GM12864 (cell line): ENCODE results near the gene PTPRB.
"Not testable (repeated sequence)": the region's sequence is repeated elsewhere in the genome, so short reads cannot be mapped to it uniquely, and the experiment has no call there.

ENCODE experiments used
- DNase-seq: peaks from one replicate; pipeline ENCODE4 v3.0.0-alpha.2; 2011; ENCODE audit warnings: low read depth
- H3K4me3 ChIP-seq: 2 replicates; pipeline ENCODE4 v1.5.1; 2011; ENCODE audit warnings: mild to moderate bottlenecking, low read depth, low read length, control low read depth
- CTCF ChIP-seq: IDR thresholded peaks from 2 replicates; pipeline ENCODE4 v1.5.1; 2011; ENCODE audit warnings: low read depth, mild to moderate bottlenecking, moderate library complexity, low read length, control low read depth, inconsistent platforms; ENCODE audit errors: missing control alignments

Gene PTPRB

DNA sequence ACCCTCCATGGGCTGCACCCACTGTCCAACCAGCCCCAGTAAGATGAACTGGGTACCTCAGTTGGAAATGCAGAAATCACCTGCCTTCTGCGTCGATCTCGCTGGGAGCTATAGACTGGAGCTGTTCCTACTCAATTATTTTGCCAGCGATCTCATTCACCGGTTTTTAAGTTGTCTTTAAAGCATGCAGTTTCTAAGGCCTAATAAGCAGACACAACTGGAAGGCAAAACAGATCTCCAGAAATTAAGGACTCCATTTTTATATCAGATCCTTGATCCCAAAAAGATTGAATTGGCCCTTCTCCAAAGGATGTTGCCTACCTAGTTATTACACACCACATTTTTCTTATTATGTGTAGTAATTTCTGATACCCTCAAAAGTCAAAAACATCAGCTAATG, 139.7 kb downstream of the PTPRB start:
- H3K4me3 ChIP-seq, result no peak overlapping the region
- no peak for TF ChIP-seq CTCF
- no peak for DNase-seq

DNA sequence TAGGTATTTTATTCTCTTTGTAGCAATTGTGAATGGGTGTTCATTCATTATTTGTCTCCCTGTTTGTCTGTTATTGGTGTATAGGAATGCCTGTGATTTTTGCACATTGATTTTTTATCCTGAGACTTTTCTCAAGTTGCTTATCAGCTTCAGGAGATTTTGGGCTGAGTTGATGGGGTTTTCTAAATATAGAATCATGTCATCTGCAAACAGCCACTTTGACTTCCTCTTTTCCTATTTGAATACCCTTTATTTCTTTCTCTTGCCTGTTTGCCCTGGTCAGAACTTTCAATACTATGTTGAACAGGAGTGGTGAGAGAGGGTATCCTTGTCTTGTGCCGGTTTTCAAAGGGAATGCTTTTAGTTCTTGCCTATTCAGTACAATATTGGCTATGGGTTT, 144.3 kb downstream of the PTPRB start:
- DNase-seq, H3K4me3 ChIP-seq: not testable (repeated sequence)

GRCh38 chr12:70490928-70491327, 146.3 kb downstream of the PTPRB start:
- H3K4me3 ChIP-seq, DNase-seq: not testable (repeated sequence)

DNA sequence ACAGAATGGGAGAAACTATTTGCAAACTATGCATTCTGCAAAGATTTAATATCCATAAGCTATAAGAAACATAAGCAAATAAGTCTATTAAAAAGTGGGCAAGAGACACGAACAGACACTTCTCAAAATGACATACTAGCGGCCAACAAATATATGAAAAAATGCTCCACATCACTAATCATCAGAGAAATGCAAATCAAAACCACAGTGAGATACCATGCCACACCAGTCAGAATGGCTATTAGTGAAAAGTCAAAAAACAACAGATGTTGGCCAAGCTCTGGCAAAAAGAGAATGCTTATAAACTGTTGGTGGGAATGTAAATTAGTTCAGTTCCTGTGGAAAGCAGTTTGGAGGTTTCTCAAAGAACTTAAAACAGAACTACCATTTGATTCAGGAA, 149.8 kb downstream of the PTPRB start:
- no peak for DNase-seq
- H3K4me3 ChIP-seq, result no peak overlapping the region
- no peak for TF ChIP-seq CTCF

GRCh38 chr12:70486588-70486987, 150.6 kb downstream of the PTPRB start:
- DNase-seq, result no peak
- no peak overlapping the region for H3K4me3 ChIP-seq
- TF ChIP-seq CTCF, result no peak

DNA sequence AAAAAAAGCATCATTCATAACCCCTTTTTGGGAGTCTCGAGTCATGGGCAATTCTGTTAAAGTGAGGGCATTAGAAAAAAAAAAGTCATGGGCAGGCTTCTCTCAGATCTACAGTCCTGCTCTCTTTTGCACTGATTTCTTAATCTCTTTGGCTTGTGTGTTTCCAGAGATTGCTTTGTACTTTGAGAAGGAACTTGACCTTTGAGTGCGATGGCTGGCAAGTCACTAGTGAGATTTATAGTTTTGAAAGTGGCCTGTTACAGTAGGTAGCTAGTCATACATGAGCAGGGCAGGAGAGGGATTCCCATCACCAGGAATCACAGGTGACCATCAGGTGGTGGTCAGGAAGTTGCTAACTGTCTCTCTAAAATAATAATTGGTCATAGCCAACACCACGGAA, 151.5 kb downstream of the PTPRB start:
- no peak for TF ChIP-seq CTCF
- no peak for DNase-seq
- no peak overlapping the region for H3K4me3 ChIP-seq

DNA sequence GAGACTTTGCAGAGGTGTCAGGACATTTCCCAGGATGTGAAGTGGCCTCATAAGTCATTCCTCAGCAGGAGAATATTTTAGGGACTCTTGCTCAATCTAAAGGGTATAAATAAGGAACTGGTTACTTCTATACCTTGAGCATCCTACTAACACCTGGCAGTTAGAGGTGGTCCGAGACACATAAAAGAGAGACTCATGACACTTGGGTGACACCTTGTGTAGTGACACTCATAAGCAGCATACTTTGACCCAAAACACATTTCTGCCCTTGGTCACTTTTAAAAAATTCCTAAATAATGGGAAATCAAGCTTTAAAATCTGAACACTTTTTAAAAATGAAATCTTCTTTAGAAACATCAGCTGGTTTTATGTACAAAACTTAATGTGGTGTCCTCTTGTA, 152.8 kb downstream of the PTPRB start:
- DNase-seq, result no peak
- H3K4me3 ChIP-seq, result no peak overlapping the region
- TF ChIP-seq CTCF, result no peak

DNA sequence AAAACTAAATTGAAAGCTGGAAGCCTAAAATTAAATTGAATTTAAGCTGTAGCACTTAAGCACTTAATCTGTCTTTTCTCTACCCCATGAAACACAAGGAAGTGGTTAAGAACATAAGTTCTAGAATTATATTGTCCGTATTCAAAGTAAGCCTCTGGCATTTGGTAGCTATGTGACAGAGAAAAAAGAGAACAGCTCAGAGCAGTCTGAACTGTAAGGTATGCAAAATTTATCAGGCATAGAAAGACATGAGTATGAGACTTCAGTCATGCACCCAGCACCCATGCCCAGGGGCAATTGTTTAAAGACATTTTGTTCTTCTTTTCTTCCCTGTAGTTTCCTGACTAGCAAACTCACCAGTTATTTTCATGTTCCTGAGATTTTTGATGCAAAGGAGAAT, 154.5 kb downstream of the PTPRB start:
- no peak for TF ChIP-seq CTCF
- no peak overlapping the region for H3K4me3 ChIP-seq
- DNase-seq, result no peak
